Hepatic stellate cell (primary cell): ENCODE results near the gene SCG2.

Experiments
- DNase-seq: peaks from one replicate; pipeline ENCODE4 v3.0.0; 2011; ENCODE audit warnings: low spot score

The SCG2 gene

GRCh38 chr2:223601932-223602666 is at the start of gene SCG2:
SCG2 (minus strand) TSS chr2:223602361; CDS start chr2:223599282, 3,079 bp downstream.
- DNase-seq: peak; percentile 75

GRCh38 chr2:223649554-223650533 is 47.7 kb upstream of the SCG2 start:
- no peak for DNase-seq

DNA sequence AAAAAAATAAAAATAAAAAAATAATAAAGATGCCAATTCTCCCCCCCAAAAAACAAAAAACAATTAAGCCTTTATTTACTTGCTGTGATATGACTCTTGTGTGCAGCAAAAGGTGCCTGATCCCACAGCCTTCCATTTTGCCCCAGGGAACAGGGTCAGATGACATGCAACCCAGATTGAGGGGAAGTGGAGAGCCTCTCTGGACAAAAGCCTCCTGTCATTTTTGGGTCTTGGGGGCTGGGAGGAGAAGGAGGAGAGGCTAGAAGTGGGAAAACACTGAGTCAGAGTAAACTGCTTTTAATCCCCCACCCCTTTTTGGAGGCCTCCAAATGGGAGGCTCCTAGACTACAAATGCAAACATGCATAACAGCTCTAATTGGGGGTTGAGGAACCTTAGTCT is 46.6 kb upstream of the SCG2 start:
- DNase-seq: no peak

GRCh38 chr2:223647258-223647952 is 45.2 kb upstream of the SCG2 start:
- peak; percentile 16 for DNase-seq

GRCh38 chr2:223644136-223644535 is 42.0 kb upstream of the SCG2 start:
- no peak for DNase-seq

DNA sequence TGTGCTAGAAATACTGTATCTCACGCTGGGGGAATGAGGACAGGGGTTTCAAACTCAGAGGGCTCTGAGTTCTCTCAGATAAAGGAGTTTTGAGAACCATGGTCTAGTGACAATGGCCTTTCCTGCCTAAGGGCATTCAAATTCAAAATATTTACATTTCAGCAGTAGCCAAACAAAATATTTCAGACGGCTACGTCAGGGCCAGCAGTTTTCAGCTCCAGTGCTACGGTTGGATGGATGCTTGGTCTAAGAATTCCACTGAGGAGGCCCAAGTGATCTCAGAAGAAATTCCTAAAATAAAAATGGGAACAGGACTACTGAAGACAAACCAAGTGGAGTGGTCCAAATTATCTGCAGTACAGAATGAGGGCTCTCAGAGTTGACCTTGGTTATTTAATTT is 41.1 kb upstream of the SCG2 start:
- DNase-seq: no peak

DNA sequence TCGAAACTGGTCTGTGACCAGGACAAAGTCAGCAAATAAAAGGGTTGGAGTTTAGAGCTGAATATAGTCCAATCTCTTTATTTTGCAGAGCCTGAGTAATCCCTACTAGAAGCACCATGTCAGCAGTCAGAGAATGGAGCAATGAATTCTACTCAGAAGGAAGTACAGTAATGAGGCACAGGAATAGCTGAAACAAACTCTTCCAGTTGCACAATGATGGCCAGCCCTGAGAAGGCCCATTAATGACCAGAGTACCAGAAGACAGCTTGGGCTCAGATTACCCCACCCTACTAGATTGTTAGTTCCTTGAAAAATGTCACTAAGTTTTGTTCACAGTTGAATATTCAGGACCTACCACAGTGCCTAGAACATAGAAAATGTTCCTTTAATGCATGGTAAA is 40.3 kb upstream of the SCG2 start:
- DNase-seq: no peak

GRCh38 chr2:223641082-223641481 is 38.9 kb upstream of the SCG2 start:
- no peak for DNase-seq

GRCh38 chr2:223635080-223635479 is 32.9 kb upstream of the SCG2 start:
- no peak for DNase-seq

GRCh38 chr2:223634238-223634637 is 32.1 kb upstream of the SCG2 start:
- DNase-seq: no peak

- no peak for DNase-seq
Measured at GRCh38 chr2:223633656-223634055, 31.5 kb upstream of the SCG2 start.

GRCh38 chr2:223632826-223633225 is 30.7 kb upstream of the SCG2 start:
- DNase-seq: no peak

GRCh38 chr2:223626716-223627115 is 24.6 kb upstream of the SCG2 start:
- DNase-seq: peak; percentile 68

- DNase-seq: no peak
Measured at GRCh38 chr2:223625652-223626051, 23.5 kb upstream of the SCG2 start.

DNA sequence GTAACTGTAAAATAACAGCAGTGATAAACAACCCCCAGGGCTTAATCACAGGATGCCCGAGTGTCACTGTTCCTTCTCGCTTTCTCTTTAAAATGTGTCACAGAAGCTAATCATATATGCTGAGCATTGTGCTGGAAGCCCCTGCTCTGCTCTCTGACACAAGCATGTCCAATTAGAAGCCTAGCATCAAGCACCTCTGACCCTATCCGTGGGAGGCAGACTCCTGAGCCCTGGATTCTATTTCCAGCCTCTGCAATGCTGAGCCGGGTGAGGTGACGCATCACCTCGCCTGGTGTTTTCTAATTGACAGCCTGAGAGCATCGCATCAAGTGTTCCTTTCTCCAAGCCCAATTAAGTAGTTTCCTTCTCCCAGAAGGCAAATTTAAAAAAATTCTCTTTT is 19.7 kb upstream of the SCG2 start:
- DNase-seq: no peak

- no peak for DNase-seq
Measured at GRCh38 chr2:223619486-223620129, 17.4 kb upstream of the SCG2 start.

GRCh38 chr2:223618172-223619035 is 16.2 kb upstream of the SCG2 start:
- DNase-seq: no peak

DNA sequence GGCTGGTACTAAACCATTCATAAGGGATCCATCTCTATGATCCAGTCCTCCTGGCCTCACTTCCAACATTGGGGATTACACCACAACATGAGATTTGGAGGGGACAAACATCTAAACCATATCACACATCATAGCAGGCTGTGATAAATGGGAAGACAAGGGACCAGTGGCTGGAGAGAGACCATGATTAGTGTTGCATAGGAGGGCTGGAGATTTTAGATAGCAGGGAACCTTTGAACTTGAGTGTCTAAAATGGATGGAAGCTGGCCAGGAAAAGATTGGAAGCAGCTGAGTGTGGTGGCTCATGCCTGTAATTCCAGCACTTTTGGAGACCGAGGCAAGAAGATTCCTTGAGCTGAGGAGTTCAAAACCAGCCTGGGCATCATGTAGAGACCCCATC is 12.4 kb upstream of the SCG2 start:
- no peak for DNase-seq

DNA sequence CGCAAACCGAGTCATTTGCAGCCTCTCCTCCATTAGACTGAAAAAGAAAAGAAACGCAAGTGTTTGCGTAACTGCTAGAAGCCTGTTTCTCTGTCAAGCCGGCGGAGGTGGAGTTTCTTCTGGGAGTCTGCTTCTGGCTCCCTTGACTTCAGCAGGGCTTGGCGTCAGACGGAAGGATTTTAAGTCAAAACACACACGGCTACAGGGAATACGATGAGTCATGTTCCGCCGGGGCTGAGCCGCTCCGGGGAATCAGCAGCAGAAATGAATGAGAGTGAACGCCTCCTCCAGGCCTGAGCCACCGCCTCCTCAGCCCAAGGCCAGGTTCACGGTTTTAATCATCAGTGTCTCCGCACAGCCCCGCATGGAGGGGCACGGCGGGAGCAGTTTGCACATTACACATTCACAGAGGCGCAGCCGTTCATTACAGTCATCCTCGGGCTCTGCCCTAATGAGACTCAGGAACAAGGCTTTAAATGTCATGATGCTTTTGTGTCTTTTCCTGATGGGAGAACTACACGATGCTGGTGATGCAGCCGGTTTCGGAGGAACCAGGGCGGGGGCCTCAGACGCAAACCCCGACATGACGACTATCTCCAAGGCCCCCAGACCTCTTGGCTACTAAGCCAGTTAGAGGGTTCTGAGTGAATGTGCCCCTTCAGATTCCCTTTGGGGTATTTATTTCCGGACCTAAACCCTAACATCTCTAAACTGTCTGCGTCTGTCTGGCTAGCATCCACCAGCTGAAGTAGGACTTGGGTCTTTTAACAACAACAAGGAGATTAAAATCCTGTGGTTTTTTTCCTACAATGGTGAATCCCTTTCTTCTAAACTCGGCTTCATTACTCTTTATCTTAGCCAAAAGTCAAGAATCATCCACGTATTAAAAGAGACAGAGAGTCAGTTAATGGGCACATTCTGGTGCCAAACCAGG is 11.1 kb upstream of the SCG2 start:
- DNase-seq: peak; percentile 92

DNA sequence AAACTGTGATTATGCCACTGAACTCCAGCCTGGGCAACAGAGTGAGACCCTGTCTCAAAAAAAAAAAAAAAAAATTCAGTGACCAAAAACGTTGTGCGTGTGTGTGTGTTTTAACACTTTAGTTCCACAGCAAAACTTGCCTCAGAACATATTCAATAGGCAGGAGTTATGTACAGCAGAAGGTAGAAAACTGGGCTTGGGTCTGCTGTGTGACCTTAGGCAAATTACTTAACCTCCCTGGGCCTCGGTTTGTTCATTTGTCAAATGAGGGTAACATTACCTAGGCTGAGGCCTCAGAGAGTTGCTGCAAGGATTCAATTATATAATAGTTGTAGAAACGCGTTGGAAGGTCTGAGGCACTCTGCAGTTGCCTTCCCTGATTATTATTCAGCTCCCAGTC is 10.3 kb upstream of the SCG2 start:
- no peak for DNase-seq
